Measurements from ENCODE around the gene HIGD2B.

The HIGD2B gene

GRCh38 chr15:72690938-72691337, 5.0 kb upstream of the HIGD2B start:
- H2BK5ac ChIP-seq (ENCODE audit: low read length), result no peak overlapping the region
- no peak for DNase-seq
- no peaks in the 10 kb centered on the region for H3K27me3 ChIP-seq (ENCODE audit: insufficient read depth, low read length, poor library complexity)
- no peak overlapping the region for H4K5ac ChIP-seq (ENCODE audit: low read length)
- H3K4me2 ChIP-seq (ENCODE audit: low read length), result no peak overlapping the region
- no peak overlapping the region for H3K27ac ChIP-seq (ENCODE audit: low read depth, low read length)
- H3K36me3 ChIP-seq (ENCODE audit: control insufficient read depth, insufficient read depth, low read length), result no peaks in the 10 kb centered on the region
- no peak overlapping the region for H3K56ac ChIP-seq (ENCODE audit: low read length)
- no peak overlapping the region for H2BK120ac ChIP-seq (ENCODE audit: low read depth, low read length)
- no peak overlapping the region for H3K4me3 ChIP-seq (ENCODE audit: low read length)
- no peak overlapping the region for H2AK5ac ChIP-seq (ENCODE audit: low read length)
- H3K4ac ChIP-seq (ENCODE audit: low read depth, low read length), result no peak overlapping the region
- no peaks in the 10 kb centered on the region for H3K79me2 ChIP-seq (ENCODE audit: control insufficient read depth, insufficient read depth, low read length)
- no peak overlapping the region for H2BK15ac ChIP-seq (replicated peaks; ENCODE audit: low read depth)
- no peaks in the 10 kb centered on the region for H3K4me1 ChIP-seq (ENCODE audit: control insufficient read depth, low read depth, low read length)
- H3K18ac ChIP-seq (ENCODE audit: low read length), result no peak overlapping the region
- no peak overlapping the region for H3K9ac ChIP-seq (ENCODE audit: low read length)
- no peak overlapping the region for H3K23ac ChIP-seq (ENCODE audit: low read length)
- no peaks in the 10 kb centered on the region for H3K79me1 ChIP-seq (ENCODE audit: low read length)
- no peak overlapping the region for H4K8ac ChIP-seq (ENCODE audit: low read depth, low read length)
- WGBS (ENCODE audit: extremely low coverage, insufficient coverage, low lambda C conversion rate), result no CpG with 5 or more reads among the region's 5 CpGs

GRCh38 chr15:72688697-72689096, 2.7 kb upstream of the HIGD2B start:
- H3K18ac ChIP-seq (ENCODE audit: low read length), result no peak overlapping the region
- DNase-seq, result no peak
- no peaks in the 10 kb centered on the region for H3K79me1 ChIP-seq (ENCODE audit: low read length)
- no peak overlapping the region for H2BK120ac ChIP-seq (ENCODE audit: low read depth, low read length)
- no peak overlapping the region for H2BK5ac ChIP-seq (ENCODE audit: low read length)
- H3K4ac ChIP-seq (ENCODE audit: low read depth, low read length), result no peak overlapping the region
- no peak overlapping the region for H3K4me2 ChIP-seq (ENCODE audit: low read length)
- H2AK5ac ChIP-seq (ENCODE audit: low read length), result no peak overlapping the region
- no peaks in the 10 kb centered on the region for H3K27me3 ChIP-seq (ENCODE audit: insufficient read depth, low read length, poor library complexity)
- no peak overlapping the region for H2BK15ac ChIP-seq (replicated peaks; ENCODE audit: low read depth)
- H3K36me3 ChIP-seq (ENCODE audit: control insufficient read depth, insufficient read depth, low read length), result no peaks in the 10 kb centered on the region
- H3K4me1 ChIP-seq (ENCODE audit: control insufficient read depth, low read depth, low read length), result peaks cover 4% of the 10 kb centered on the region
- no peak overlapping the region for H3K27ac ChIP-seq (ENCODE audit: low read depth, low read length)
- H3K9ac ChIP-seq (ENCODE audit: low read length), result no peak overlapping the region
- no peak overlapping the region for H3K56ac ChIP-seq (ENCODE audit: low read length)
- no peak overlapping the region for H3K23ac ChIP-seq (ENCODE audit: low read length)
- H3K79me2 ChIP-seq (ENCODE audit: control insufficient read depth, insufficient read depth, low read length), result no peaks in the 10 kb centered on the region
- H4K5ac ChIP-seq (ENCODE audit: low read length), result no peak overlapping the region
- no peak overlapping the region for H4K8ac ChIP-seq (ENCODE audit: low read depth, low read length)
- H3K4me3 ChIP-seq (ENCODE audit: low read length), result no peak overlapping the region
- no CpG with 5 or more reads among the region's 5 CpGs for WGBS (ENCODE audit: extremely low coverage, insufficient coverage, low lambda C conversion rate)

GRCh38 chr15:72685301-72685924, 569 bp downstream of the HIGD2B start:
- no peaks in the 10 kb centered on the region for H3K79me2 ChIP-seq (ENCODE audit: control insufficient read depth, insufficient read depth, low read length)
- H2AK5ac ChIP-seq (ENCODE audit: low read length), result no peak overlapping the region
- no peak overlapping the region for H2BK15ac ChIP-seq (replicated peaks; ENCODE audit: low read depth)
- H3K27ac ChIP-seq (ENCODE audit: low read depth, low read length), result peak overlapping the region; percentile 82
- H3K27me3 ChIP-seq (ENCODE audit: insufficient read depth, low read length, poor library complexity), result no peaks in the 10 kb centered on the region
- peak overlapping the region; percentile 89 for H3K56ac ChIP-seq (ENCODE audit: low read length)
- no peaks in the 10 kb centered on the region for H3K36me3 ChIP-seq (ENCODE audit: control insufficient read depth, insufficient read depth, low read length)
- H2BK120ac ChIP-seq (ENCODE audit: low read depth, low read length), result no peak overlapping the region
- no peak overlapping the region for H4K8ac ChIP-seq (ENCODE audit: low read depth, low read length)
- peak overlapping the region; percentile 8 for H2BK5ac ChIP-seq (ENCODE audit: low read length)
- no peaks in the 10 kb centered on the region for H3K79me1 ChIP-seq (ENCODE audit: low read length)
- peak overlapping the region; percentile 9 for H3K4ac ChIP-seq (ENCODE audit: low read depth, low read length)
- peak overlapping the region; percentile 51 for H3K4me3 ChIP-seq (ENCODE audit: low read length)
- peak overlapping the region; percentile 92 for H3K9ac ChIP-seq (ENCODE audit: low read length)
- peak overlapping the region; percentile 91 for H4K5ac ChIP-seq (ENCODE audit: low read length)
- WGBS (ENCODE audit: extremely low coverage, insufficient coverage, low lambda C conversion rate), result no CpG with 5 or more reads among the region's 23 CpGs
- peak overlapping the region; percentile 12 for H3K18ac ChIP-seq (ENCODE audit: low read length)
- H3K4me1 ChIP-seq (ENCODE audit: control insufficient read depth, low read depth, low read length), result peaks cover 4% of the 10 kb centered on the region
- no peak for DNase-seq
- no peak overlapping the region for H3K23ac ChIP-seq (ENCODE audit: low read length)
- peak overlapping the region; percentile 97 for H3K4me2 ChIP-seq (ENCODE audit: low read length)

DNA sequence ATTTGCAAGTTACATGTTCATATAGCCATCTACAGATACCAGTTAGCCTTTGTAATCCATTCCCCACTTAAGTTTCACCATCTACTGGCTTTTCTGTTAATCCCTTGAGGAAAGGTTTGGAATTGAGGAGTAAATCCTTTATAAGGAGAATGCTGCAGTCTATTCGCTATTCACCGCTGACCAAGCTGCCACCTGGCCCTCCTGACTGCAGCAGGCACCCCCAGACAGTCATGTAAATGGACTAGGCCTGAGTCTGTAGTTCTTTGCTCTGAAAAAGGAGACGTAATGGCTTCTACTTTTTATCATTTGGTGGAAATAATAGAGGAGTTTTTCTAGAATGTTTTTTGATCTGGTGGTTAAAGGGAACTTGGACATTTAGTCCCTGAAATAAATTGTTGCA, 3.2 kb downstream of the HIGD2B start:
- no peak overlapping the region for H2BK5ac ChIP-seq (ENCODE audit: low read length)
- no CpG with 5 or more reads among the region's 3 CpGs for WGBS (ENCODE audit: extremely low coverage, insufficient coverage, low lambda C conversion rate)
- no peaks in the 10 kb centered on the region for H3K27me3 ChIP-seq (ENCODE audit: insufficient read depth, low read length, poor library complexity)
- no peak overlapping the region for H3K9ac ChIP-seq (ENCODE audit: low read length)
- H3K4me3 ChIP-seq (ENCODE audit: low read length), result no peak overlapping the region
- H3K18ac ChIP-seq (ENCODE audit: low read length), result no peak overlapping the region
- H3K79me2 ChIP-seq (ENCODE audit: control insufficient read depth, insufficient read depth, low read length), result no peaks in the 10 kb centered on the region
- no peak overlapping the region for H3K4me2 ChIP-seq (ENCODE audit: low read length)
- no peak overlapping the region for H3K56ac ChIP-seq (ENCODE audit: low read length)
- H3K36me3 ChIP-seq (ENCODE audit: control insufficient read depth, insufficient read depth, low read length), result no peaks in the 10 kb centered on the region
- H3K23ac ChIP-seq (ENCODE audit: low read length), result no peak overlapping the region
- H3K4ac ChIP-seq (ENCODE audit: low read depth, low read length), result no peak overlapping the region
- no peak overlapping the region for H4K8ac ChIP-seq (ENCODE audit: low read depth, low read length)
- no peak overlapping the region for H2BK15ac ChIP-seq (replicated peaks; ENCODE audit: low read depth)
- no peak for DNase-seq
- H3K4me1 ChIP-seq (ENCODE audit: control insufficient read depth, low read depth, low read length), result peaks cover 4% of the 10 kb centered on the region
- no peak overlapping the region for H2AK5ac ChIP-seq (ENCODE audit: low read length)
- H3K27ac ChIP-seq (ENCODE audit: low read depth, low read length), result no peak overlapping the region
- H4K5ac ChIP-seq (ENCODE audit: low read length), result no peak overlapping the region
- no peak overlapping the region for H2BK120ac ChIP-seq (ENCODE audit: low read depth, low read length)
- no peaks in the 10 kb centered on the region for H3K79me1 ChIP-seq (ENCODE audit: low read length)

GRCh38 chr15:72680931-72681330, 5.1 kb downstream of the HIGD2B start:
- no peak overlapping the region for H4K5ac ChIP-seq (ENCODE audit: low read length)
- H3K36me3 ChIP-seq (ENCODE audit: control insufficient read depth, insufficient read depth, low read length), result no peaks in the 10 kb centered on the region
- H2AK5ac ChIP-seq (ENCODE audit: low read length), result no peak overlapping the region
- no peaks in the 10 kb centered on the region for H3K79me2 ChIP-seq (ENCODE audit: control insufficient read depth, insufficient read depth, low read length)
- no peak for DNase-seq
- H3K4ac ChIP-seq (ENCODE audit: low read depth, low read length), result no peak overlapping the region
- no peak overlapping the region for H2BK15ac ChIP-seq (replicated peaks; ENCODE audit: low read depth)
- H3K23ac ChIP-seq (ENCODE audit: low read length), result no peak overlapping the region
- no peak overlapping the region for H3K56ac ChIP-seq (ENCODE audit: low read length)
- no peak overlapping the region for H2BK5ac ChIP-seq (ENCODE audit: low read length)
- peaks cover 4% of the 10 kb centered on the region for H3K4me1 ChIP-seq (ENCODE audit: control insufficient read depth, low read depth, low read length)
- no peak overlapping the region for H3K27ac ChIP-seq (ENCODE audit: low read depth, low read length)
- WGBS (ENCODE audit: extremely low coverage, insufficient coverage, low lambda C conversion rate), result no CpG with 5 or more reads among the region's 3 CpGs
- no peak overlapping the region for H3K4me3 ChIP-seq (ENCODE audit: low read length)
- H3K27me3 ChIP-seq (ENCODE audit: insufficient read depth, low read length, poor library complexity), result no peaks in the 10 kb centered on the region
- no peaks in the 10 kb centered on the region for H3K79me1 ChIP-seq (ENCODE audit: low read length)
- no peak overlapping the region for H3K18ac ChIP-seq (ENCODE audit: low read length)
- H2BK120ac ChIP-seq (ENCODE audit: low read depth, low read length), result no peak overlapping the region
- H3K9ac ChIP-seq (ENCODE audit: low read length), result no peak overlapping the region
- no peak overlapping the region for H4K8ac ChIP-seq (ENCODE audit: low read depth, low read length)
- no peak overlapping the region for H3K4me2 ChIP-seq (ENCODE audit: low read length)

- Histone ChIP-seq H4K5ac (ENCODE audit: low read length) (no peak overlapping the region), H3K56ac (ENCODE audit: low read length) (no peak overlapping the region), H3K4me3 (ENCODE audit: low read length) (no peak overlapping the region), H2BK15ac (replicated peaks; ENCODE audit: low read depth) (no peak overlapping the region), H3K4me2 (ENCODE audit: low read length) (no peak overlapping the region), H3K27ac (ENCODE audit: low read depth, low read length) (no peak overlapping the region), H3K79me1 (ENCODE audit: low read length) (no peaks in the 10 kb centered on the region), H3K18ac (ENCODE audit: low read length) (no peak overlapping the region), H4K8ac (ENCODE audit: low read depth, low read length) (no peak overlapping the region), H3K27me3 (ENCODE audit: insufficient read depth, low read length, poor library complexity) (no peaks in the 10 kb centered on the region), H3K4ac (ENCODE audit: low read depth, low read length) (no peak overlapping the region), H3K9ac (ENCODE audit: low read length) (no peak overlapping the region), H3K23ac (ENCODE audit: low read length) (no peak overlapping the region), H2AK5ac (ENCODE audit: low read length) (no peak overlapping the region), H2BK5ac (ENCODE audit: low read length) (no peak overlapping the region), H3K4me1 (ENCODE audit: control insufficient read depth, low read depth, low read length) (no peaks in the 10 kb centered on the region), H3K79me2 (ENCODE audit: control insufficient read depth, insufficient read depth, low read length) (no peaks in the 10 kb centered on the region), H3K36me3 (ENCODE audit: control insufficient read depth, insufficient read depth, low read length) (no peaks in the 10 kb centered on the region), H2BK120ac (ENCODE audit: low read depth, low read length) (no peak overlapping the region)
- no peak for DNase-seq
- no CpG with 5 or more reads among the region's 4 CpGs for WGBS (ENCODE audit: extremely low coverage, insufficient coverage, low lambda C conversion rate)
Measured at GRCh38 chr15:72676838-72677237, 9.1 kb downstream of the HIGD2B start.
